Measurements from ENCODE around the gene AFF3.

DNA sequence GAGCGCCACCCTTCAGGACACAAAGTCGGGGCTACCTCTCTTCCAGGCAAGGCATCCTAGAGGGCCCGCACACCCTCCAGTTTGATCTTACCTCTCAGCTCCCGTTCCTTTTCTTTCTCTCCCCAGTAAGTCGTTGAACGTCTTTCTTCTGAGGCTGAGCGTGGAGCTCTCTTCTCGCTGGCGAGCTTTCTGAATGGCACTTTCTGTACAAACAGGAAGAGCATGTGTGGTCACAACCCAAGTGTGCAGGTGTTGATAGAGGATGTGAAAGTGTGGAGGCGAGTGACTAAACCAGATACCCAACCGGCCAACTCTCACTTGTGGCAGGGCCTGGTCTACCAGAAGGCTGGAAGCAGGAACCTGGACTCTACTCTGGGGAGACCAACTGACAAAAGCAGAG, at the start of gene AFF3:
- TF ChIP-seq EP300 (IDR thresholded peaks at IDR 0.05) (no peak), POLR2AphosphoS5 (IDR thresholded peaks at IDR 0.05) (no peak)
- TF ChIP-seq, protein P1, sequence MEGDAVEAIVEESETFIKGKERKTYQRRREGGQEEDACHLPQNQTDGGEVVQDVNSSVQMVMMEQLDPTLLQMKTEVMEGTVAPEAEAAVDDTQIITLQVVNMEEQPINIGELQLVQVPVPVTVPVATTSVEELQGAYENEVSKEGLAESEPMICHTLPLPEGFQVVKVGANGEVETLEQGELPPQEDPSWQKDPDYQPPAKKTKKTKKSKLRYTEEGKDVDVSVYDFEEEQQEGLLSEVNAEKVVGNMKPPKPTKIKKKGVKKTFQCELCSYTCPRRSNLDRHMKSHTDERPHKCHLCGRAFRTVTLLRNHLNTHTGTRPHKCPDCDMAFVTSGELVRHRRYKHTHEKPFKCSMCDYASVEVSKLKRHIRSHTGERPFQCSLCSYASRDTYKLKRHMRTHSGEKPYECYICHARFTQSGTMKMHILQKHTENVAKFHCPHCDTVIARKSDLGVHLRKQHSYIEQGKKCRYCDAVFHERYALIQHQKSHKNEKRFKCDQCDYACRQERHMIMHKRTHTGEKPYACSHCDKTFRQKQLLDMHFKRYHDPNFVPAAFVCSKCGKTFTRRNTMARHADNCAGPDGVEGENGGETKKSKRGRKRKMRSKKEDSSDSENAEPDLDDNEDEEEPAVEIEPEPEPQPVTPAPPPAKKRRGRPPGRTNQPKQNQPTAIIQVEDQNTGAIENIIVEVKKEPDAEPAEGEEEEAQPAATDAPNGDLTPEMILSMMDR (IDR thresholded peaks at IDR 0.05): no peak

Data from stomach (tissue), 4 donors.